Lower leg skin (tissue), 4 donors: ENCODE measurements around the gene A4GALT. TPM values are rescaled to one million over a fixed set of nuclear protein-coding genes. Genes with fewer than 3 reads are reported as not detected.
"Not testable (repeated sequence)": the region's sequence is repeated elsewhere in the genome, so short reads cannot be mapped to it uniquely, and the experiment has no call there.

Experiments
- DNase-seq, 2 donors: peaks; one replicate each; pipeline ENCODE4 v3.0.0-alpha.2; 2019; ENCODE audit warnings: low spot score in 2 of 2
- H3K4me3 ChIP-seq: fragments of 200-600 bp; sonication (generic); 2 replicates; pipeline ENCODE4 v1.5.1; 2017; ENCODE audit warnings: mild to moderate bottlenecking, low read depth; ENCODE audit not compliant: poor library complexity, severe bottlenecking
- POLR2A ChIP-seq, 2 donors: fragments of 450-650 bp; IDR thresholded peaks; one replicate each; pipeline ENCODE4 v1.6.1; 2016 to 2017; ENCODE audit warnings: antibody characterized with exemption in 2 of 2, mild to moderate bottlenecking in 1 of 2, moderate library complexity in 1 of 2
- WGBS, 2 donors: methylation state at CpG; one replicate each; pipeline ENCODE4 v1.1.5; 2018; 5-methylcytosine and 5-hydroxymethylcytosine counted together
- intact Hi-C: fragments of 100-400 bp; cut with DNase I; formaldehyde crosslinking; loops from one replicate; pipeline ENCODE4 v1.15.0; 2023; ENCODE audit warnings: low total_unique reads
- total RNA-seq, 4 donors: library from RNA; depleted of rRNA; stranded (reverse); fragments of >200 nt; gene quantifications; one replicate each; pipeline ENCODE4 v1.1.0, GENCODE V29; 2016
- TF ChIP-seq, protein P1 (sequence below), 3 donors: fragments of 450-650 bp; IDR thresholded peaks; one replicate each; pipeline ENCODE4 v1.5.1; 2016; ENCODE audit warnings: antibody characterized with exemption in 3 of 3, mild to moderate bottlenecking in 3 of 3, moderate library complexity in 2 of 3

A4GALT gene
- total RNA-seq, 4 donors from 2014 or later = 4.5 to 20.1 (median 10.9) TPM

DNA sequence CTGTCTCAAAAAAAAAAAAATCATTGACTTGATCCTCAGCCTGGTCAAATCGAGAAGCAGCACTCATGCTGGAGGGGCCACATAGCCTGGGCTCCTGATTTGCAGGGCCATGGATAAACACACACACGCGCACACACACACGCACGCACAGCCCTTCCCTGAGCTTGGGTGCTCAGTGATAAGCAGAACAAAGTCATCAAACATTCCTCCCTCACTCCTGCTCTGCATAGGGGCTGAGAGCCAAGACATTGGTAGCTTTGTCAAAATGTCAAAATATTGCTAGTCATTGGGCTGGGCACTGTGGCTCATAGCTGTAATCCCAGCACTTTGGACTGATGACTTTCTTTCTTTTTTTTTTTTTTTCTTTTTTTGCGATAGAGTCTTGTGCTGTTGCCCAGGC lies 34.0 kb upstream of the A4GALT start:
- TF ChIP-seq, protein P1, sequence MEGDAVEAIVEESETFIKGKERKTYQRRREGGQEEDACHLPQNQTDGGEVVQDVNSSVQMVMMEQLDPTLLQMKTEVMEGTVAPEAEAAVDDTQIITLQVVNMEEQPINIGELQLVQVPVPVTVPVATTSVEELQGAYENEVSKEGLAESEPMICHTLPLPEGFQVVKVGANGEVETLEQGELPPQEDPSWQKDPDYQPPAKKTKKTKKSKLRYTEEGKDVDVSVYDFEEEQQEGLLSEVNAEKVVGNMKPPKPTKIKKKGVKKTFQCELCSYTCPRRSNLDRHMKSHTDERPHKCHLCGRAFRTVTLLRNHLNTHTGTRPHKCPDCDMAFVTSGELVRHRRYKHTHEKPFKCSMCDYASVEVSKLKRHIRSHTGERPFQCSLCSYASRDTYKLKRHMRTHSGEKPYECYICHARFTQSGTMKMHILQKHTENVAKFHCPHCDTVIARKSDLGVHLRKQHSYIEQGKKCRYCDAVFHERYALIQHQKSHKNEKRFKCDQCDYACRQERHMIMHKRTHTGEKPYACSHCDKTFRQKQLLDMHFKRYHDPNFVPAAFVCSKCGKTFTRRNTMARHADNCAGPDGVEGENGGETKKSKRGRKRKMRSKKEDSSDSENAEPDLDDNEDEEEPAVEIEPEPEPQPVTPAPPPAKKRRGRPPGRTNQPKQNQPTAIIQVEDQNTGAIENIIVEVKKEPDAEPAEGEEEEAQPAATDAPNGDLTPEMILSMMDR (IDR thresholded peaks at IDR 0.05) = no peak
- TF ChIP-seq POLR2A (IDR thresholded peaks at IDR 0.05) = no peak
- intact Hi-C loops = no loop called here

DNA sequence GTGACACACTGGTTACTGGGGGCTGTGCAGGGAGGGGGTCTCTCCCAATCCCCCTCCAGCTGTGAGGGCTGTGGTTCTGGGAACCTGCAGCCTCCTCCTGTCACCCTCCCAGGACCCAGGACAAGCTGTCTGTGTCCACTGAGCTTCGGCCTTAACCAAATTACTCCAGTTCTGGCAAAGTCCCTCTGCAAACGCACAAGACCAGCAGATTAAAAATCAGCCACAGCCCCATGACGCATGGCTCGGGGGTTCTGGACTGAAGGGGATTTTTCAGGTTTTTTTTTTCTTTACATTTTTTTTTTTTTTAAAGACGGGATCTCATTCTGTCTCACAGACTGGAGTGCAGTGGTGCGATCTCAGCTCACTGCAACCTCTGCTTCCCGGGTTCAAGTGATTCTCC lies 32.2 kb upstream of the A4GALT start:
- intact Hi-C loops = no loop called here
- WGBS, 2 donors = 71 to 74% methylated on average over 7 of the region's 7 CpGs
- TF ChIP-seq POLR2A (IDR thresholded peaks at IDR 0.05) = no peak
- H3K4me3 ChIP-seq = no peak overlapping the region
- DNase-seq = no peak

More for the DNA sequence above, 34.0 kb upstream of the A4GALT start:
- WGBS, 2 donors = 21 to 22% methylated on average over 6 of the region's 6 CpGs
- H3K4me3 ChIP-seq = no peak overlapping the region
- no peak for DNase-seq

DNA sequence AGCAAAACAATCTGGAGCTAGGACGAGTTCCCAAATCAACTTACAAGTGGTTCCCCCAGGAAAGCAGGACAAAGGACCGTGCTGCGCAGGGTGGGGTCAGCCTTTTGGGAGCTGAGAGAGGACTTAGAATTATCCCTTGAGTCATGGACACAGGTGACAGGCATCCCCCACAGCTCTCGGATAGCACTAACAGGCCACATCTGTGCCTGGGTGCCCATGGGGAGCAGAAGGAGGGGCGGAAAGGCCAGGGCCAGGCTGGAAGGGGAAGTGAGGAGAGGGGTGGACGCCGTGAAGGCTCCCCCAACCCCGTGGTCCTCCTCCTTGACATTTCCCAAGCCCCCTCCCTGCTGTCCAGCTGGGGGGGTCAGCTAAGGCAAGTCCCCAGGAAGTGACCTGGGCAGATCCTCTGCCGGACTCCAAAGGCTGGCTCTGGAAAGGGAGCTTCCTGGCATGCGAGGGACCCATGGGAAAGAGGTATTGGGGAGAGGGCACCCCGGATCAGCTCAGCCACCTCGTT lies 31.6 kb upstream of the A4GALT start:
- WGBS, 2 donors = 63 to 70% methylated on average over 11 to 12 of the region's 12 CpGs
- no peak for DNase-seq
- intact Hi-C loops = no loop called here

DNA sequence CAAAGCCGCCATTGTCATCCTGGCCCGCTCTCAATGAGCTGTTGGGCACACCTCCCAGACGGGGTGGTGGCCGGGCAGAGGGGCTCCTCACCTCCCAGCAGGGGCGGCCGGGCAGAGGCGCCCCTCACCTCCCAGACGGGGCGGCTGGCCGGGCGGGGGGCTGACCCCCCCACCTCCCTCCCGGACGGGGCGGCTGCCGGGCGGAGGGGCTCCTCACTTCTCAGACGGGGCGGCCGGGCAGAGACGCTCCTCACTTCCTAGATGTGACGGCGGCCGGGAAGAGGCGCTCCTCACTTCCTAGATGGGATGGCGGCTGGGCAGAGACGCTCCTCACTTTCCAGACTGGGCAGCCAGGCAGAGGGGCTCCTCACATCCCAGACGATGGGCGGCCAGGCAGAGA lies 29.8 kb upstream of the A4GALT start:
- H3K4me3 ChIP-seq, DNase-seq, intact Hi-C loops: not testable (repeated sequence)
- 72 to 91% methylated on average over 12 to 19 of the region's 28 CpGs for WGBS, 2 donors

More for the DNA sequence above, 31.6 kb upstream of the A4GALT start:
- no peak overlapping the region for H3K4me3 ChIP-seq
- no peak for TF ChIP-seq POLR2A (IDR thresholded peaks at IDR 0.05)
- TF ChIP-seq, protein P1 (IDR thresholded peaks at IDR 0.05) = no peak

DNA sequence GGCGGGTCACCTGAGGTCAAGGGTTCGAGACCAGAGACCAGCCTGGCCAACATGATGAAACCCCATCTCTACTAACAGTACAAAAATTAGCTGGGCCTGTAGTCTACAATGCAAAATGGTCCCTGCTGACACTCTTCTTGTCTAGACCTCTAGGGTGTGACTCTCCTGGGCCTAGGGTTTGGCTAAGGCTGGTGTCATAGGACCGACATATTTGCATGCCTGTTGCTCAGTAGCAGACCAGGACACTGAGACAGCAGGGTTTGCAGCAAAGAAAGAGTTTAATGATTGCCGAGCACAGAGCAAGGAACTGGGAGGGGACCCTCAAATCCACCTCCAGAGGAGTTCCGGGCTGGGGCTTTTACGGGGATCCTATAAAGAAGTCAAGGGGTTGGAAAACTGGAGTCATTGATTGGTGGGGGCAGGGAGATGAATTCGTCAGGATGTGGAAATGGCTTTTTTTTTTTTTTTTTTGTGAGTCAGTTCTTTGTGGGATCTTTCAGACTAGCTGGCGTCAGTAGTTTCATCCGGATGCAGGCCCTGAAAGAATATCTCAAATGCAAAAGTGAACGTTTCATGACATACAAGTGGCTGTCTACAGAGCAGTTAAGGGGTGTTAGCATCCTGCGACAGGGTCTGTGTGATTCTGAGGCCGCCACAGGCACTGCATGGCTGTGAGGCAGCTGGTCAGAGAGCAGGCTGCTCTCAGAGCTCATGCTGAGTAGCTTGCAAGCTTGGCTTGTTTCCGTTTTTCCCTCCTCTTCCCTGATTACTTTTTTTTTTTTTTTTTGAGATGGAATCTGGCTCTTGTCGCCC lies 27.2 kb upstream of the A4GALT start:
- intact Hi-C loops = no loop called here
- H3K4me3 ChIP-seq = no peak overlapping the region
- 51 to 54% methylated on average over 14 of the region's 14 CpGs for WGBS, 2 donors
- TF ChIP-seq, protein P1 (IDR thresholded peaks at IDR 0.05) = no peak
- no peak for TF ChIP-seq POLR2A (IDR thresholded peaks at IDR 0.05)
- DNase-seq = no peak

DNA sequence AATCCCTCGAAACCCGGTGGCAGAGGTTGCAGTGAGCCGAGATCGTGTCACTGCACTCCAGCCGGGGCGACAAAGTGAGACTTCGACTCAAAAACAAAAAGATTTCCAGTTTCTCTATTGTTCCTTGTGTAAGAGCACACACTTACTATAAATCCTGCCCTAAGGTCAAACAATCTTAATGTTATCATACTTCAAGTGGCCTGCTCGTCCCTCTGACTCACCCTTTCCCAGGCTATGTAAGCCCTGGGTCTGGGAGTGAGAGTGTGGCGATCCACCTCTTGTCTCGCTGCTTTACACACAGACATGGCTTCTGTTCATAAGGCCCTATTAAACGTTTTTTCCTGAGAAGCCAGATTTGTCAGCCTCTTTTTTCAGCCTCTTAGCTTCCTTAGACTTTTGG lies 24.4 kb upstream of the A4GALT start:
- WGBS, 2 donors = 75 to 78% methylated on average over 11 of the region's 11 CpGs
- intact Hi-C loops = no loop called here
- DNase-seq = no peak
- TF ChIP-seq, protein P1 (IDR thresholded peaks at IDR 0.05) = no peak
- TF ChIP-seq POLR2A (IDR thresholded peaks at IDR 0.05) = no peak
- no peak overlapping the region for H3K4me3 ChIP-seq
